HFFc6 (cell line): Measurements from ENCODE around the gene NAV2. TPM values are rescaled to one million over a fixed set of nuclear protein-coding genes. Genes with fewer than 3 reads are reported as not detected.
A peak's percentile ranks its signal among the peaks of the same experiment; 100 is the strongest.

Source experiments
- DNase-seq: peaks from one replicate; pipeline ENCODE4 v3.0.0-alpha.2; 2018
- H3K27ac Mint-ChIP-seq: 2 replicates; pipeline ENCODE4 v1.8.0; 2020; ENCODE audit warnings: mild to moderate bottlenecking, mixed read lengths
- H3K27me3 Mint-ChIP-seq: 2 replicates; pipeline ENCODE4 v1.8.0; 2021; ENCODE audit warnings: mild to moderate bottlenecking, moderate library complexity, mixed read lengths; ENCODE audit not compliant: insufficient read depth
- H3K36me3 Mint-ChIP-seq: 2 replicates; pipeline ENCODE4 v1.8.0; 2021; ENCODE audit warnings: low read depth, mixed read lengths
- H3K4me1 Mint-ChIP-seq: 2 replicates; pipeline ENCODE4 v1.8.0; 2020; ENCODE audit warnings: low read depth, mixed read lengths
- H3K4me3 Mint-ChIP-seq: 2 replicates; pipeline ENCODE4 v1.8.0; 2020; ENCODE audit warnings: mild to moderate bottlenecking, moderate library complexity, mixed read lengths
- H3K9me3 Mint-ChIP-seq: 2 replicates; pipeline ENCODE4 v1.8.0; 2020; ENCODE audit warnings: mild to moderate bottlenecking, mixed read lengths
- total RNA-seq, 6 experiments: library from RNA; stranded (reverse); fragmentation: NEBNext Ultra II Directional; extraction: Animal tissue kit (Norgen Biotek cat#: 25700); gene quantifications; 2 replicates in 1 of 6; 3 replicates in 5 of 6; pipeline ENCODE4 v1.2.3, GENCODE V29; 2021
- TF ChIP-seq, protein P1 (sequence below): fragments of 200-600 bp; sonication (generic); IDR thresholded peaks from 2 replicates; pipeline ENCODE4 v1.5.0; 2021; ENCODE audit warnings: antibody characterized with exemption, mild to moderate bottlenecking

NAV2 gene
- total RNA-seq, 6 experiments from 2014 or later, result 12.4 to 34.9 (median 31.8) TPM

GRCh38 chr11:20090654-20091374, 378.2 kb downstream of the NAV2 start:
- peaks cover 26% of the 10 kb centered on the region for H3K4me1 Mint-ChIP-seq
- no peaks in the 10 kb centered on the region for H3K9me3 Mint-ChIP-seq
- TF ChIP-seq, protein P1, sequence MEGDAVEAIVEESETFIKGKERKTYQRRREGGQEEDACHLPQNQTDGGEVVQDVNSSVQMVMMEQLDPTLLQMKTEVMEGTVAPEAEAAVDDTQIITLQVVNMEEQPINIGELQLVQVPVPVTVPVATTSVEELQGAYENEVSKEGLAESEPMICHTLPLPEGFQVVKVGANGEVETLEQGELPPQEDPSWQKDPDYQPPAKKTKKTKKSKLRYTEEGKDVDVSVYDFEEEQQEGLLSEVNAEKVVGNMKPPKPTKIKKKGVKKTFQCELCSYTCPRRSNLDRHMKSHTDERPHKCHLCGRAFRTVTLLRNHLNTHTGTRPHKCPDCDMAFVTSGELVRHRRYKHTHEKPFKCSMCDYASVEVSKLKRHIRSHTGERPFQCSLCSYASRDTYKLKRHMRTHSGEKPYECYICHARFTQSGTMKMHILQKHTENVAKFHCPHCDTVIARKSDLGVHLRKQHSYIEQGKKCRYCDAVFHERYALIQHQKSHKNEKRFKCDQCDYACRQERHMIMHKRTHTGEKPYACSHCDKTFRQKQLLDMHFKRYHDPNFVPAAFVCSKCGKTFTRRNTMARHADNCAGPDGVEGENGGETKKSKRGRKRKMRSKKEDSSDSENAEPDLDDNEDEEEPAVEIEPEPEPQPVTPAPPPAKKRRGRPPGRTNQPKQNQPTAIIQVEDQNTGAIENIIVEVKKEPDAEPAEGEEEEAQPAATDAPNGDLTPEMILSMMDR, result no peak
- no peak overlapping the region for H3K4me3 Mint-ChIP-seq
- no peak overlapping the region for H3K27ac Mint-ChIP-seq
- H3K36me3 Mint-ChIP-seq, result peaks cover 44% of the 10 kb centered on the region
- peaks cover 6% of the 10 kb centered on the region for H3K27me3 Mint-ChIP-seq
- no peak for DNase-seq

DNA sequence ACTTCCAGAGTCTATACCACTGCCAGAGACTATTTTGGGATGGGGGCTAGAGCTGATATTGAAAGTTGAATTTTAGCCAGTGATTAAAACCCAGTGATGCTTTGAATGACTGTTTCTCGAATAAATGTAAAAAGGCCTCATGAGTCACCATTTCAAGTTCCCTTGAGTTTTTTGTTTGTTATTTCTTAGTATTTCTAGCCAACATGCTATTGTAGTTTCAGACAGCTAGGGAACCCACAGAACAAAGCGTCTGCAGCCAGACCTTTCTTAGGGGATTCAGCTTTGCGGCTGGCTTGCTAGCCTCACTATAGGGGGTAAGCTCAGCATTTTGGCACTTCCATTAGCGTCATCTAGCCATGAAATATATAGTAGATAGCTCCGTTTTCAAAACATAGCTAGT, 381.1 kb downstream of the NAV2 start:
- Mint-ChIP-seq H3K4me1 (peaks cover 41% of the 10 kb centered on the region), H3K9me3 (no peaks in the 10 kb centered on the region), H3K36me3 (peaks cover 43% of the 10 kb centered on the region), H3K27me3 (peaks cover 3% of the 10 kb centered on the region), H3K27ac (no peak overlapping the region), H3K4me3 (no peak overlapping the region)
- TF ChIP-seq, protein P1, result no peak
- no peak for DNase-seq

DNA sequence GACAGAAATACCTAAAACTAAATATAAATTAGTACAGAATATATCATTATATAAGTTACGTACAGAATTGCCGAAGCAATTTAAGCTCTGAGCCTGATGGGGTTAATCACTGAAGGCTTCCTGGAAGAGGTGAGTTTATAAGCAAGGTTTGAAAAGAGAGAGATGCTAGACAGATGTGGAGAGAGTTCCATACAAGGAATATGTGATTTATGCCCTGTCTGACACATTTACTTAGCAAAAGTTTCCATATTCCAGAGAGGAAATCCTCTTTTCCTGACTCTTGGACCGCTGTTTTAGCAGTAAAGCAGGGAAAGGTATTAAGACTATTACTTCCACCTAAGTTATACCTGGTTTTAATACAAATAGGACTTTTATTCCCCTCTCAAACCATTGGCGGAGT, 382.6 kb downstream of the NAV2 start:
- Mint-ChIP-seq H3K27me3 (peaks cover 3% of the 10 kb centered on the region), H3K4me1 (peaks cover 31% of the 10 kb centered on the region), H3K9me3 (no peaks in the 10 kb centered on the region), H3K4me3 (no peak overlapping the region), H3K27ac (no peak overlapping the region), H3K36me3 (peaks cover 46% of the 10 kb centered on the region)
- TF ChIP-seq, protein P1, result no peak
- no peak for DNase-seq

GRCh38 chr11:20097319-20098221, 384.9 kb downstream of the NAV2 start:
- peak; percentile 77 for DNase-seq
- Mint-ChIP-seq H3K4me3 (peak overlapping the region; percentile 12; the same call in 1 of the 2 replicates), H3K9me3 (no peaks in the 10 kb centered on the region), H3K36me3 (peaks cover 49% of the 10 kb centered on the region), H3K27ac (peak overlapping the region; percentile 74), H3K27me3 (peaks cover 2% of the 10 kb centered on the region), H3K4me1 (peaks cover 31% of the 10 kb centered on the region)
- TF ChIP-seq, protein P1, result no peak

DNA sequence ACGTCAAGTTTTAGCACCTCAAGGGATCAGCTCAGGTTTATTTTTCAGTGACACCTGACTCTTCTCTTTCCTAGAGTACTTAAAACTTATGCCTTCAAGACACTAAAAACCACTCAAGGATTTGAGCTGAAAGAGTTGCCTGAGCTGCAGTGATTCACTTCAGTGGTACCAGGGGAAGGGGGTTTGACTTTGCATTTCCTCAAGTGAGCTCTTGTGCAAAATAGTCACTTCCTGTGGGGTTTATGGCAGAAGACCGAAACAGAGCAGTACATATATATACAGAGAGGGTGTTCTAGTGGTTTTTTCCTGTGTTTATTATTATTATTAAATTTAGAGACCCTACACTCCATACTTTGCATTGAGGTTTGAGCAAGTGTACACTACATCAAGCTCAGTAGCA, 386.9 kb downstream of the NAV2 start:
- H3K36me3 Mint-ChIP-seq, result peaks cover 69% of the 10 kb centered on the region

More for the DNA sequence above, 386.9 kb downstream of the NAV2 start:
- Mint-ChIP-seq H3K27me3 (peaks cover 2% of the 10 kb centered on the region), H3K4me1 (peaks cover 23% of the 10 kb centered on the region), H3K27ac (no peak overlapping the region), H3K4me3 (no peak overlapping the region), H3K9me3 (no peaks in the 10 kb centered on the region)
- no peak for DNase-seq
- TF ChIP-seq, protein P1, result no peak
